HPDE6-E6E7 (cell line): Measurements from ENCODE around the gene TGIF2.
"Not testable (repeated sequence)": the region's sequence is repeated elsewhere in the genome, so short reads cannot be mapped to it uniquely, and the experiment has no call there.

Experiments
- DNase-seq: peaks from one replicate; pipeline ENCODE4 v3.0.0; 2011; ENCODE audit warnings: missing footprints; ENCODE audit errors: extremely low spot score

The TGIF2 gene

DNA sequence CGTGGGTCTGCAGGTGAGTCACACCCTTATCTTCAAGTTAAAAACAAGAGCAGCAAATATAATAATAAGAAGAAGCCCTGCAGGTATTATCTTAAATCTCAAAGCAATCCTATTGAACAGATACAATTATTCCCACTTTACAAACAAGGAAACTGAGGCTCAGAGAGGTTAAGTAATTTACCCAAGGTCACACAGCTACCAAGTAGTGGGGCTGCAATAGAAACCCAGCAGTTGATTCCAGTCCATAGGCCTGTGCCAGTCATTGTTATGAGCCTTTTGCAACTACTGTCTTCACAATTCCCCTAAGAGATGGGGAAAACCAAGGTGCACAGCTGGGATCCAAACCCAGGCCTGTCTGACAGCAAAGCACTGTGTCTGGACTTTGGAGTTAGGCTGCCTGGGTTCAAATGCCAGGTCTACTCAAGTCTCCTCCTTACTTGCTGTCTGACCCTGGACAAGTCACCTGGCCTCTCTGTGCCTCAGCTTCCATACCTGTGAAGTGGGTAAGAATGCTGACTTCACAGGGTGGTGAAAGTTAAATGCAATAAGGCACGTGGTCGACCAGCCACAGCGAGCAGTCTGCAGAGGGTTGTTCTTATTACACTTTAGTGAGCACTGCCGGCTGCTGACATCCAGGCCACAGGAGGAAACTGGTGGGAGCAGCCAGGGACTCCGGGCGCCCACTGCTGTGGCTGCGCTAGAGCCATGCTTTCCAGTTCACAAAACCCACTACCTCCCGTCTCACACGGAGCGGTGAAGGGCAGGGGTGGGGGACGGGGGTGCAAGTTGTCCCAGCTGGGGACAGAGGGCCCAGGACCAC lies 26.0 kb upstream of the TGIF2 start:
- no peak for DNase-seq

DNA sequence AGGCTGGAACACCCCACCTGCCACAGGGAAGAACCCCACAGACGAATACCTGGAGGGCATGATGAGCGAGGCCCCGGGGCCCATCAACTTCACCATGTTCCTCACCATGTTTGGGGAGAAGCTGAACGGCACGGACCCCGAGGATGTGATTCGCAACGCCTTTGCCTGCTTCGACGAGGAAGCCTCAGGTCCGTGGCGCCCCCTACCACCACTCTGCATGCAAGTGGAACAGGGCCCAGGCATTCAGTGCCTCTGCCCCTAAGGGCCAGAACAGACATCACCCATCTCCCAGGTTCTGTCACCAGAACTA lies 25.4 kb upstream of the TGIF2 start:
- DNase-seq = no peak

DNA sequence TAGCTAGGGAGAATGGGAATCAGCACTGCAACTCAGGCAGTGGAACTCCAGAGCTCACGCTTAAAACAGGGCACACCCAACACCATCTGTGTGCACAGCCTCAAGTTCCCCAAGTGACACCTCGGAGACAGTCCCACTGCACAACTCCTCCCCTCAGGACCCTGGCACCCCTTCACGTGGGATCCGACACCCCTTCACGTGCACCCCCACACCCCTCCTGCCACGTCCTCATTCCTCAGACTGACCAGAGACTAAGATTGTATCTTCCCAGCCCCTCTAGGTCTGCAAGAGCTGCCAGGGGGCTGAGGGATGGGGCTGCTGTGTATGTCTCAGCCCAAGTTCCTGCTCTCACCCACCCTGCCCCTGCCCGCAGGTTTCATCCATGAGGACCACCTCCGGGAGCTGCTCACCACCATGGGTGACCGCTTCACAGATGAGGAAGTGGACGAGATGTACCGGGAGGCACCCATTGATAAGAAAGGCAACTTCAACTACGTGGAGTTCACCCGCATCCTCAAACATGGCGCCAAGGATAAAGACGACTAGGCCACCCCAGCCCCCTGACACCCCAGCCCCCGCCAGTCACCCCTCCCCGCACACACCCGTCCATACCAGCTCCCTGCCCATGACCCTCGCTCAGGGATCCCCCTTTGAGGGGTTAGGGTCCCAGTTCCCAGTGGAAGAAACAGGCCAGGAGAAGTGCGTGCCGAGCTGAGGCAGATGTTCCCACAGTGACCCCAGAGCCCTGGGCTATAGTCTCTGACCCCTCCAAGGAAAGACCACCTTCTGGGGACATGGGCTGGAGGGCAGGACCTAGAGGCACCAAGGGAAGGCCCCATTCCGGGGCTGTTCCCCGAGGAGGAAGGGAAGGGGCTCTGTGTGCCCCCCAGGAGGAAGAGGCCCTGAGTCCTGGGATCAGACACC lies 24.4 kb upstream of the TGIF2 start:
- no peak for DNase-seq

DNA sequence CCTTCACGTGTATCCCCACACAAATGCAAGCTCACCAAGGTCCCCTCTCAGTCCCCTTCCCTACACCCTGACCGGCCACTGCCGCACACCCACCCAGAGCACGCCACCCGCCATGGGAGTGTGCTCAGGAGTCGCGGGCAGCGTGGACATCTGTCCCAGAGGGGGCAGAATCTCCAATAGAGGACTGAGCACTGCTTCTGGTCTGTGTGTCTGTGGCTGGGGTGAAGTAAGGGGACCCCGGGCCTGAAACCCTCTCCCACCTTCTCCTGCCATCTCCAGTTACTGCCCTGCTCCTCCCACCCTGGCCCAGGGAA lies 23.8 kb upstream of the TGIF2 start:
- no peak for DNase-seq

DNA sequence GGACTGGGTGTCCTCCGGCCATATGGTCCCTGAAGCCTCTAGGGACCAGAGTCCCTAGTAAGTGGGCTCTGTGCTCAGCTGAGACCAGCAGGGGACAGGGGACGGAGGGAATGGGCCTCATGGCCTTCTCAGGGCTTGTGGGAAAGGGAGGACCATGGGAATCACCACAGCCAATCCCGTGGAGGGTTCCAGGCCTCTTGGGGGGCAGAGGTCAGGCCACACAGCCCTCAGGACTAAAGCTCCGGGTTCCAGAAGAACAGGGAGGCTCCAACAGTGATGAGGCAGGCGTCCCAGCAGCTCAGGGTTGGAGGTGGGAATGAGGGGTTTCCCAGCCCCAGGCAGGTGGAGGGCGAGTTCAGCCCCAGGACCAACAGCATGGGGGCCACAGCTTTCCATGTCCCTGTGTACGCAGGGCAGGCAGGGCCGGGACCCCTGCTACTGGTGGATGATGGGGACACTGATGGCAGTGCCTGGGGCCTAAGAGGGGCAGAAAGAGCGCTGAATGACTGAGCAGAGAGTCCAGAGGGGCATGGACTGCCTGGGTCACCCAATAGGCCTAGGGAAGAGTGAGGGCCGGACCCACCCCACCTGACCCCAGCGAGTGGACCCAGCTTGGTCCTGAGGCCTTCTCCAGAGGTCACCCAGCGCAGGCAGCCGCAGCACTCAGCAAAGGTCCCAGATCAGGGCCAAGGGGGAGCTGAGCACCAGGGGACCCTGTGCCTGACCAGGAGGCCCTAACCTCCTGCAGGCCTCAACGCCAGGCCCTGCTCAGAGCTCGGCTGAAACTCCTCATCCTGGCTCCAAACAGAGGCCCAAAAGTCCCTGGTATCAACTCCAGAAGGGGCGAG lies 23.2 kb upstream of the TGIF2 start:
- DNase-seq = no peak

DNA sequence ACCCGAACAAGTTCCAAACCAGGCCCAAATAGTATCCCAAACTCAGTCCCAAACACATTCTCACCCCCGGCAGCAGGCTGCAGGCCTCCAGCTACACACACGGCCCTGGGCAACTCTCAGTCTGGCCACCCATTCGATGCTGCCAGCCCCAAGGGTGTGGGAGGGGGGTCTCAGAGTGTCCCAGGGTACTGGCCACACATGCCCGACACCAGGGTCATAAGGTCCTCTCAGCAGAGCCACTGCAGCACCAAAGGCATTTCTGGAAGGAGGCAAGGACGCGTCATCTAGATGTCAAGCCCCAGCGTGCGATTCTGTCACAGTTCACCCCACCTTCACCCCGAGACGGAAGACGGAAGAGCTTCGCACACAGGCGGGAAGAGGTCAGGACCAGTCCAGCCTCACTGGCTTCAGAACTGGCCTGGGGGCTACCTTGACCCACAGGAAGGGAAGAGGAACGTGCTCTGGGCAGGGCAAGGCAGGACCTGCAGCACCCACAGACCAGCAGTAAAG lies 22.6 kb upstream of the TGIF2 start:
- DNase-seq = peak; percentile 86

DNA sequence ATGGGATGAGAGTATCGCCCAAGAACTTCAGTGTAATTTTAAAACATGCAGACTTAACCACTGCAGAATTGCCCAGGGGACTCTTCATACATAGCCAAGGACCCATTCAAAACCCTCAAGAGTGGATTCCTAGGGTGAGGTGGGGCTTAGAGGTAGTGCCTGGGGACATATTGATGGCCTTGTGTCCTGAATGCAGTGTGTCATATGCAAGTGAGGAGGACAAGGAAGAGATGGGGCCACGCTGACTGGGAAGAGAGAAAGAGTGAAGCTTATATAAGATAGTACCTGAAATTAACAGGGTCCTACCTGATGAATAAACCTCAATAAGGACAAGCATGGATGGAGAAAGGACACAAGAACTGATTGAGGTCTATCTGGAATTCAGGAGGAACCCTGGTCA lies 18.1 kb upstream of the TGIF2 start:
- DNase-seq = no peak

DNA sequence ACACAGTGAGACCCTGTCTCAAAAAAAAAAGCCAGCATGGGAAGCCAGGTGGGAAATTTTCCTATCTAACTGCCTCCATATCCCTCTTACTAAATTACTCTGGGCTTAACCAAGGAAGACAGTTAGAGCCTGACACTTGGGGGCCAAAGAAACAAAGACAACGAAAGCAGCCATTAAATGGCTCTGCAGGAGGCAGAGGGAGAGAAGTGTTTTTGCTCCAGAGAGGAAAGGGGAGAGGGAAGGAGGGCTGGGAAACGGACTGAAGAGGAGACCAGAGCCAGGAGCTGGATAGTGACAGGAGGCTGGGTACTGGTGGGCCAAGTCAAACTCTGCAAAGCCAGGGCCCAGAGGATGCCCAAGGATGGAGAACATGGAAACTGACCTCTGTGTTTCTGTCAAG lies 10.7 kb upstream of the TGIF2 start:
- DNase-seq = no peak

DNA sequence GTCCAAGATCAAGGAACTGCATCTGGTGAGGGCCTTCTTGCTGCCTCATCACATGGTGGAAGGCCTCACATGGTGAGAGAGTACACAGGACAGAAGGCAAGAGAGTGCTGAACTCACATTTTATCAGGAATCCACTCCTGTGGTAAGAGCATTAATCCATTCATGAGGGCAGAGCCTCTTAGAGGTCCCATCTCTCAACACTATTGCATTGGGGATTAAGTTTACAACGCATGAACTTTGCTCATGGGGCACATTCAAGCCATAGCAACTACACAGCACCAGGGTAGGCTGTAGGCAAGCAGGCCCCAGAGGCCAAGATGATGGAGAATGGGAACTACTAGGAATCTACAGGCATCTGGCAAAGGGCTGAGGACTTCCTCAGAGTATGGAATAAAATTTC lies 10.0 kb upstream of the TGIF2 start:
- no peak for DNase-seq

DNA sequence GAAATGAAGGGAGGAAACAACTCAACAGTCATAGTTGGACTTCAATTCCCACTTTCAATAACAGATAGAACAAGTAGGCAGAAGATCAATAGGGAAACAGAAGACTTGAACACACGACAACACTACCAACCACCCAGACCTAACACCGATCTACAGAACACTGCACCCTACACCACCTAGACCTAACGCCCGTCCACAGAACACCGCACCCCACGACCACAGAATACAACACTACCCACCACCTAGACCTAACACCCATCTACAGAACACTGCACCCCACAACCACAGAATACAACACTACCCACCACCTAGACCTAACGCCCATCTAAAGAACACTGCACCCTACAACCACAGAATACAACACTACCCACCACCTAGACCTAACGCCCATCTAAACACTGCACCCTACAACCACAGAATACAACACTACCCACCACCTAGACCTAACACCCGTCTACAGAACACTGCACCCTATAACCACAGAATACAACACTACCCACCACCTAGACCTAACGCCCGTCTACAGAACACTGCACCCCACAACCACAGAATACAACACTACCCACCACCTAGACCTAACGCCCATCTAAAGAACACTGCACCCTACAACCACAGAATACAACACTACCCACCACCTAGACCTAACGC lies 9.2 kb upstream of the TGIF2 start:
- DNase-seq = not testable (repeated sequence)

DNA sequence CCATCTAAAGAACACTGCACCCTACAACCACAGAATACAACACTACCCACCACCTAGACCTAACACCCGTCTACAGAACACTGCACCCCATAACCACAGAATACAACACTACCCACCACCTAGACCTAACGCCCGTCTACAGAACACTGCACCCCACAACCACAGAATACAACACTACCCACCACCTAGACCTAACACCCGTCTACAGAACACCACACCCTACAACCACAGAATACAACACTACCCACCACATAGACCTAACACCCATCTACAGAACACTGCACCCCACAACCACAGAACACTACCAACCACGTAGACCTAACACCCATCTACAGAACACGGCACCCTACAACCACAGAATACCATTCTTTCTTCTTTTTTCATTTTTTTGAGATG lies 8.7 kb upstream of the TGIF2 start:
- not testable (repeated sequence) for DNase-seq

DNA sequence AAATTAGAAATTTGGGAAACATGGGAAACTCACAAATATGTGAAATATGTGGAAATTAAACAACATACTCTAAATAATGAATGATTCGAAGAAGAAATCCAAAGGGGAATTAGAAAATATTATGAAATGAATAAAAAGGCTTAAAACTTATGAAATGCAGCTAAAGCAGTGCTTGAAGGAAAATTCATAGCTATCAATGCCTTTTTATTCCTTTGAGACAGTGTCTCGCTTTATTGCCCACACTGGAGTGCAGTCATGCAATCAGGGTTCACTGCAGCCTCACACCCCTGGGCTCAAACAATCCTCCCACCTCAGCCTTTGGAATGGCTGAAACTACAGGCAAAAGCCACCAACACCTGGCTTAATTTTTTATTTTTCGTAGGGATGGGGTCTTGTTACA lies 7.9 kb upstream of the TGIF2 start:
- no peak for DNase-seq

DNA sequence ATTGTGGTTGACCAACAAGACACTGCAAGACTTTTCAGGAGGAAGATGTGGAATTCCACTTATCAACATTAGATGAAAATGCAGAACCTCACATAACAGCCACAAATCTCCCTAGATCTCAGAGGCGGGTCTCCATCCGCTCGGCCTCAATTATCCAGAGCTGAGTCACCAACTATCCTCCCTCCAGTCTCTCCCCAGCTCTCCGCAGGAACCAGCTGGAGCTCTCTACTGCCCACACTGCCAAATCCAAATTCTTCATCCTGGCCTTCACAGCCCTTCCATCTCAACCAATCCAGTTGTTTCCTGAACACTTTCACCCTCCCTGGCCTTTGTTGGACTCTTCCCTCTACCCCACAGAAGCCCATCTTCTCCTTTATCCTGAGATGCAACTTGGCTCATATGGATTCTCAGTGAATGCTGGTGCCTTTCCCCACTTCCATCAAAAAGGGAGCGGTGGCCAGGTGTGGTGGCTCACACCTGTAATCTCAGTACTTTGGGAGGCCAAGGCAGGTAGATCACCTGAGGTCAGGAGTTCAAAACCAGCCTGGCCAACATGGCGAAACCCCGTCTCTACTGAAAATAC lies 3.5 kb upstream of the TGIF2 start:
- DNase-seq = no peak

DNA sequence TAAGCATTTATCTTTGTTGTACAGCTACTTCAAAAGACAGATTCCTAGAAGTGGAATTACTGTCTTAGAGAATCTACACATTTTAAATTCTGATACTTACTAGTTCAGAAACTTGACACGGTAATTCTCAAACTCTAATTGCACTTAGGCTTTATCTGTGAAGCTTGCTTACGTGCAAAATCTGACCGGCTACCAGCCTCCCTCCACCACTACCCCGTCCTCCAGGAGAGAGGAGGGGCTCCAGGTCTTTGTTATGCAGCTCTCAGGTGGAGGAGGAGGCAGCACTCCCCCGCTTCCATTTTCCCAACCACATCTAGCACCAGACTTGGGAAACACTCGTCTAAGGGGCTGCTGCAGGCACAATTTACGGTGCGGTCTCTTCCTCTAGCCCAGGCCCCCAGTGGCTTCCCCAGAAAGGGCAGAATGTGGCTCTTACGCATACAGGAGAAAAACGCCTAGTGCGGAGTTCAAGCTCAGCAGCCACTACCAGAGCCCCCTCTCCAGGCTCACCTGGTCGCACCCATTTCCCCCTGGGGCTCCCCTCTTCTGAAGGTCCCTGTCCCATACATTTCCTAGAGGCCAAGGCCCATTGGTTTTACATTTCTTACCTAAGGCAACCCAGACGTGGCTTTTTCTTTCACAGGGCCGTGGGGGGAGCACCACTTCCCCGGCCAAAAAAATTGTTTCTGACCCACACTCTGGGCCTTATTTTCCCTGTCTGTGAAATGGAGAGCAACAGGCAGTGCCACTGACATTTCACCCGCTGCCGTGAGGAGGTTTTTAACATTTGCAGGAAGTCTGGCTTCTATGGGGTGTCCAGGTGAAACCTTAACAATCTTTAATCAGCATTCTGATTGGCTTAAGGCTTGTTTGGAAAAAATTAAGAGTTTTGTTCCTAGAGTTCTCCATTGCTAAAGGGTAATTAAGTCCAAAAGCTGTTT lies 1.6 kb upstream of the TGIF2 start:
- DNase-seq = no peak

DNA sequence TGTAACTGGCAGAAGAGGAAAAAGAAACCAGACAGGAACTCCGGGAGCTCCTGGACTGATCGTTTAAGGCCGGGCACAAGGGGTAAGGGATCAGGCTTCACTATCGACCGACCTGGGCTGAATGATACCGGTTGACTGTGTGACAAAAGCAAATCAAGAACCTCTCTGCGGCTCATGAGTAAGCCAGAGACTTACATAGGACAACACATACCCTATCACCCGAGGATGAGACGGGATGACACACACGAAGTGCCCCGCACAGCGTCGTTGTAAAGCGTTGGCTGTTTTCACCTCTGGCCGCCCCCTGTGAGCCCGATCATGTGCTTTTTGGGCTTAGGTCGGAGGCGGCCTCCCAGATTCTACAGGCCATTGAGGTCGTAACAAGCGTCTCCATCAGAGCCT lies 695 bp upstream of the TGIF2 start:
- DNase-seq = peak; percentile 50

DNA sequence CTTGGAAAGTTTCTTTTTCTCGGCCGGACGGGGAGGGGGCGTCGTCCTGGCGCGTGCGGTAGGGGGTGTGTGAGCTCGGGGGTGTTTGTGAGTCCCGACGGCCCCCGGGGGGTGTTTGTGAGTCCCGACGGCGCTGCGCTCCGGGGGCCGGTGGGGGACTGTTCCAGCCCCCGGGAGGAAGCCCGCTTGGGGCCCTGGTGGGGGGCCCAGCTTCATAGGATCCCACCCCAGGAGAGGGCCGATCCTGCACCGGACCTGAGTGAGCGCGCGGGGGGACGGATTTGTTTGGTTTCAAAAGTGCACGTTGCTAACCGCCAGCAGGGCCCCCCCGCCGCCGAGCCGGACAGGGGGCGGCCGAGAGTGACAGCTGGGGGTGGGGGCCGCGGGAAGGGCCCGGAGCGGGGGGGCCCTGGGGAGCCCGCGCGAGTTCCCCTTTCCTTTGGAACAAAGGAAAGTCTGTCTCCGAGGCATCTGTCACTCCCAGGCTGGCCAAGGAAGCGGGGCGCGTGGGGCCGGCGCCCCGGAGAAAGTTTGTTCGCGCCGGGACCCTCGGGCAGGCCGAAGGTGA lies 485 bp downstream of the TGIF2 start:
- DNase-seq = peak; percentile 33

DNA sequence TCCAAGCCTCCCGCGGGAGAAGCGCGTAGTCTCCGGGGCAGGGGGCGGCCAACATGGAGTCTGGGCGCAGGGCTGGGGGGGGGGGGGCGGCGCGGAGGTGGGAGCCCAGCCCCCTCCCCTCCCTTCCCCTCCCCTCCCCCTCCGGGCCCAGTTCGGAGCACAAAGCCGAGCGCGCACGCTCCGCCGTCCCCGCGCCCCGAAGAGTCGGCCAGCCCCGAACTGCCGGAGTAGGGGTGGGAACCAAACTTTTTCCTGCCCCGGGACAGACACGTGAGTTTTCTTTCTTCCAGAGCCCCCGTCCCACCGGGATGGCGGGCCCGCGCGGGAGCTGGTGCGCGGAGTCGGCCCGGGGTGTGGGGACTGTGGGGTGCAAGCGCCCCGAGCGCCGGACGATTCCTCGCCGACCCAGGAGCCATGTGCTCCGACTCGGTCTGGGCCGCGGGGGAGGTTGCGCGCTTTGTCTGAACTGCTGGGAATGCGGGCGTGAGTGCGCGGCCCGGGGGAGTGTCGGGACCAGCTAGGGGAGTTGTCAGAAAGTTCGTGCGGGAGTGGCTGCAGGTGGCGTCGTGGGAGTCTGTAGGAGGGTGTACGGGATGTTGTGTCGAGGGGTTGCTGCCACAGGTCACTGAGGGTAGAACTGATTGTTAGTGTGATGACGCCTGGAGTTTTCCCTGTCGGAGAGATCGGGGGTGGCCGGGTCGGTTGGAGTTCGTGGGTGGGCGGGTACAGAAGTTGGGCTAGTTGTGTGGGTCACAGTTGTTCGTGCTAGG lies 1.2 kb downstream of the TGIF2 start:
- DNase-seq = peak; percentile 66

DNA sequence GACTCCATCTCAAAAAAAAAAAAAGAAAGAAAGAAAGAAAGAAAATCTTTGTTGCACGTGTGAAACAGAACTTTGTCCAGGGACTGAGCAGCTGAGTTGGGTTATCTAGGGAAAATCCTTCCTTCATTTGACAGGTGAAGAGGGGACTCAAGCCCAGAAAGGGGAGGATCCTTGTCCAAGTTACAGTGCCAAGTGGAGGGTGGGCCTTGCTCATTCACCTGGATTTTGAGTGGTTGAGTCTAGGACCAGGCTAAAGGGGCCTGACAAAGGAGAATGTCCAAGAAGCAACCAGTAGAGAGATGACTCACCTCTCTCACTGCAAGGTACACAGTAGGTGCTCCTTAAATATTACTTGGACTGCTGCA lies 2.7 kb downstream of the TGIF2 start:
- no peak for DNase-seq
